ENCODE results near the gene TOX2.

DNA sequence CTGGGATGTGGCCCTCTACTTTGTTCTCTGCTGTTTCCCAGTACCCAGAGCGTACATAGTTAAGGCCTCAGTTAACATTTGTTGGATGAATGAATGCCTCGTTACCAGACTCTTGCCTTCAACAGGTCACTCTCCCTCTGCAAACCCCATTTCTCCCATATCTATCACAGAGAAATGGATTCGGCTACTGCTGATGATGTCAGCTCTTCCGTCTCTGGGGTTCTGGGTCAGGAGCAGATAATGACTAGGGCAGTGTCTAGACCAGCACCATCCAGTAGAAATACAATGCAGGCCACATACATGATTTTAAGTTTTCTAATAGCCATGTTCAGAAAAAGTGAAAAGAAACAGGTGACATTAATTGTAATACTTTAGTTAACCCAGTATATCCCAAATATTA is 47.9 kb downstream of the TOX2 start:
- TF ChIP-seq TARDBP (IDR thresholded peaks at IDR 0.05) (no peak), HDGF (IDR thresholded peaks at IDR 0.05; ENCODE audit: borderline replicate concordance) (no peak), NFRKB (IDR thresholded peaks at IDR 0.05) (no peak), ARNT (IDR thresholded peaks at IDR 0.05) (no peak), FOXA1 (IDR thresholded peaks at IDR 0.05) (no peak), ELF4 (IDR thresholded peaks at IDR 0.05) (no peak), L3MBTL2 (conservative IDR thresholded peaks at IDR 0.05) (no peak), FOXK2 (IDR thresholded peaks at IDR 0.05) (no peak), SUZ12 (IDR thresholded peaks at IDR 0.05) (no peak)
